PC-9 (cell line): ENCODE measurements around the gene ECM2.

Experiments used
- EZH2 ChIP-seq: fragments of 200-600 bp; sonication (generic); IDR thresholded peaks from 2 replicates; pipeline ENCODE4 v1.8.0; 2017; ENCODE audit warnings: antibody characterized with exemption, low read depth
- TF ChIP-seq, protein P1 (sequence below): fragments of 200-600 bp; sonication (generic); conservative IDR thresholded peaks from 2 replicates; pipeline ENCODE4 v1.6.1; 2017; ENCODE audit warnings: mixed run types, antibody characterized with exemption, mild to moderate bottlenecking, moderate library complexity

DNA sequence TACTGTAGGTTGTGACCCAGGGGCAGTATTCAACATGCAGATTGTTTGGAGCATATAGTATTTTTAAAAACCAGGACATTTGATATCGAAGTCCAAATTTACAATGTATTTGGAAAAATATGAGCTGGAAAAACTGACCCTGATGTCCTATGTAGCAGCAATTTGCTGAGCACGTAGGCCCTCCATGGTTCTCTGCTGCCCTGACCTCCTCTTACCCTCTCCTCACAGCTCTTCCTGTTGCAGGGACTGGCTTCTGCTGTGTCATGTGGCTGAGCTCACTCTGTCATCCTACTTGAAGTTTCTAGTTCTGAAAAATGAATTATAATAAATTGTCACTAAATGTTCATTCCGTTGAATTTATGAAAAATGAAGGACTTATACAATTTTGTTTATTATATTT is 49.4 kb downstream of the ECM2 start:
- TF ChIP-seq, protein P1, sequence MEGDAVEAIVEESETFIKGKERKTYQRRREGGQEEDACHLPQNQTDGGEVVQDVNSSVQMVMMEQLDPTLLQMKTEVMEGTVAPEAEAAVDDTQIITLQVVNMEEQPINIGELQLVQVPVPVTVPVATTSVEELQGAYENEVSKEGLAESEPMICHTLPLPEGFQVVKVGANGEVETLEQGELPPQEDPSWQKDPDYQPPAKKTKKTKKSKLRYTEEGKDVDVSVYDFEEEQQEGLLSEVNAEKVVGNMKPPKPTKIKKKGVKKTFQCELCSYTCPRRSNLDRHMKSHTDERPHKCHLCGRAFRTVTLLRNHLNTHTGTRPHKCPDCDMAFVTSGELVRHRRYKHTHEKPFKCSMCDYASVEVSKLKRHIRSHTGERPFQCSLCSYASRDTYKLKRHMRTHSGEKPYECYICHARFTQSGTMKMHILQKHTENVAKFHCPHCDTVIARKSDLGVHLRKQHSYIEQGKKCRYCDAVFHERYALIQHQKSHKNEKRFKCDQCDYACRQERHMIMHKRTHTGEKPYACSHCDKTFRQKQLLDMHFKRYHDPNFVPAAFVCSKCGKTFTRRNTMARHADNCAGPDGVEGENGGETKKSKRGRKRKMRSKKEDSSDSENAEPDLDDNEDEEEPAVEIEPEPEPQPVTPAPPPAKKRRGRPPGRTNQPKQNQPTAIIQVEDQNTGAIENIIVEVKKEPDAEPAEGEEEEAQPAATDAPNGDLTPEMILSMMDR, result no peak
- TF ChIP-seq EZH2, result no peak
